Stimulated activated CD4-positive, alpha-beta T cell treated with anti-CD3 and anti-CD28 coated beads, Interleukin-15, amount 100 ng/mL, for 24 hours (primary cell): ENCODE results near the gene KCNG4.
A peak's percentile ranks its signal among the peaks of the same experiment; 100 is the strongest.
"Not testable (repeated sequence)": the region's sequence is repeated elsewhere in the genome, so short reads cannot be mapped to it uniquely, and the experiment has no call there.

Experiments
- DNase-seq: peaks from one replicate; pipeline ENCODE4 v3.0.0-alpha.2; 2020

The KCNG4 gene

DNA sequence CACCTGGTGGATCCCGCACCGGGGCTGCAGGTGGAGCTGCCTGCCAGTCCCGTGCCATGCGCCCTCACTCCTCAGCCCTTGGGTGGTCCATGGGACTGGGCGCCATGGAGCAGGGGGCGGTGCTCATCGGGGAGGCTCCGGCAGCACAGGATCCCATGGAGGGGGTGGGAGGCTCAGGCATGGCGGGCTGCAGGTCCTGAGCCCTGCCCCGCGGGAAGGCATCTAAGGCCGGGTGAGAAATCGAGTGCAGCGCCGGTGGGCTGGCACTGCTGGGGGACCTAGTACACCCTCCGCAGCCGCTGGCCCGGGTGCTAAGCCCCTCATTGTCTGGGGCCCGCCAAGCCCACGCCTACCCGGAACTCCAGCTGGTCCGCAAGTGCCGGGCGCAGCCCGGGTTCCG is 35.3 kb downstream of the KCNG4 start:
- DNase-seq, result not testable (repeated sequence)

DNA sequence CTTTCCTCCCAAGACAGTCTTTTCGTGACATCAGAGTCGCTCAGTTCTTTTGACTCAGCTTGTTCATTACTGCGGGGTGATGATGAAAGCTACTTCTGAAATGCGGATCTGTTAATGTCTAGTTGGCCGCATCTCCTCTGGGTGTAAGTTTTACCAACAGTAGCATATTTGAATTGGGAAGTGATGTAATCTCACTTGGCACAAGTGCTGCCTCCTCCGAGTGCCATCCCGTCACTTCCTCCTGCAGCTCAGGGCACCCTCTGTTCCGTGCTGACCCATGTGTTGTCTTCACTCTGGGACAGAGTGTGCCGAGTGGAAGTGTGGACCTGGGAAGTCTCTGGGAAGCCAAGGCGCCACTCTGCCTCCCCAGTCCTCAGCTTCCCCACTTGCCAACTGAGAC is 40.0 kb downstream of the KCNG4 start:
- no peak for DNase-seq

DNA sequence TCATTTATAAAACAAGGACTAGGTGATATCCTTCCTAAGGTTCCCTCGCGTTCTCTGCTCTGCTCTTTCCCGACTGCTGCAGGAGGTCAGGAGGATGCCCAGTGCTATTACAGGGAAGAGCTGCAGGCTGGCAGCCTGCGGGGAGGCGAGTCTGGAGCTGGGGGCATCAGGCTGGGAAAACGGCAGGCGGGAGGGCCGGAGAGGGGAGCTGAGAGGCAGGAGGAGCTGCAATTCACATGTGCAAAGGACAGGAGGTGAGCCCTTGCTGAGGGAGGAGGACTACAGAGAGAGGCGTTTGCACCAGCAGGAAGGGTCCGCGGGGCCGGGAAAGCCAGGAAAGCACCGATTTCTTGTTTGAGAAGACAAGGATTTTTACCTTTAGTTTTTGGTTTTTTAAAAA is 40.7 kb downstream of the KCNG4 start:
- no peak for DNase-seq

DNA sequence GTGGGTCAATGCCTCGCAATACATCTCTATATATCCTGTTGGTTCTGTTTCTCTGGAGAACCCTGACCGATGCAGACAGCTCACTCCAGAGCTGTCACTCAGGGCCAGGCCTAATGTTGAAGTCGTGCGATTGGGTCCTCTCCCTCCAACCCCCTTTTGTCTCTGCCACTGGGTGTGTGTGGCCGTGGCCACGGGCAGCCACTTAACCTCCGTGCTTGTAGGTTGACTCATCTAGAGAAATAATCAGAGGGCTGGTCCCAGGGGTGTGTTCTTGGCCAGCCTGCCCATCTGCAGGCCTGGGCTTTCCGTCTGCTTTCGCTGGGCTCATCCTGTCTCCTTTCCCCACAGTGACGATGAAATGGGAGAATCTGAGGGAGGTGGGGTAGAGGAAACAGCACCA is 41.4 kb downstream of the KCNG4 start:
- DNase-seq, result no peak

DNA sequence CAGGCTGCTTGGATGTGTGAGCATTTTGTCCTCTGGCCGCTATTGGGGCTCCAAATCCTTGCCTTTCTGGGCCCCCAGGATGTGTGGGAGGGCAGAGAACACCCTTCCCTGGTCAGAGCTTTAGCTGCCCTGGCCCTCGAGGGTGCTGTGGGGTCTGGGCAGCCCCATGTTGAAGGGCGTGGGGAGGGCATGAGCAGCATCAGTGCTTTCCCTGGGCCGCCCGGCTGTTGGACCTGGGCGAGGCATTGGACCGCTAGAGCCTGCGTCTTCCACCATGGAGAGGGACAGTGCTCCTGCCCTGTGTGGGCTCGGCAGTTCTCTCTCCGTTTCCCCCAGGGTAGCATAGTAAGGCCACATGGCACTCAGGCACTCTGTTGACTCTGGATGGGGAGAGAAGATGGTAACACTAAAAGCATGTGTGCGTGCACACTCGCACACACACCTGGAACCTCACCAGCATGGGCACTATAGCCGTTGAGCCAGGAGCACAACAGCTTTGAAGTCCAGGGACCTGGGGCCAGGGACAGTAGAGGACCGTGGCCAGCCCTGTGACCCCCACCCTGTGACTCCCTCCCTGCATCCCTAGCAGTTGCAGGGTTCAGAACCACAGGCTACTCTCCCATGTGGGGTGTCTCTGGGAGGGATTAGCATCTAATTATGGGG is 42.2 kb downstream of the KCNG4 start:
- no peak for DNase-seq

DNA sequence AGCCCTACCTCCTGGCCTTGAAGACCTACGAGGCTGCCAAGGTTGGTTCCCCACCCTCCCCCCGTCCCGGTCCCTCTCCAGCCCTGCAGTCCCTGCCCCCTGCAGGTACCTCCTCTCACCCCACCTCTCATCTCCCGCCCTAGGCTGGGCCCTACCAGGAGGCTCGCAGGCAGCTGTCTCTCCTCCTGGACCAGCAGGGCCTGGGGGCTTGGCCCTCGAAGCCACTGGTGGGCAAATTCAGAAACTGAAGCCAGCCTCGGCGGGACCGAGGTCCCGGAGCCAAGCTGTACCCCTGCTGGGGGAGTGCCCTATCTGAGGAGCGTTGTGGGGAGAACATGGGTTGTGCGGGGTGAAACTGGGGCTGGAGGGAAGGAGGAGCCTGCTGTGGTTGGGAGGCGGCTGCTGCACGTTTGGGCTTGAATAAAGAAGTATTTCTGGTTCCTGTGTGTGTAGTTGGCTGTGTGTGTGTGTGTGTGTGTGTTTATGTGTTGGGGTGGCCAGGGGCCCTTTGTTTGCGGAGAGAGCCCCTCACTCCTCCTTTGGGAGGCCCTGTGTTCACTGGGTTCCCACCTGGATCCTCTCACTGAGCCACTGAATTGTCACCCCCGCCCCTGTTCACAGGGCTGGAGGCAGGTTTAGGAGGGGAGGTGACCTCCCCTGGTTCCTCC is 43.0 kb downstream of the KCNG4 start:
- DNase-seq, result no peak

DNA sequence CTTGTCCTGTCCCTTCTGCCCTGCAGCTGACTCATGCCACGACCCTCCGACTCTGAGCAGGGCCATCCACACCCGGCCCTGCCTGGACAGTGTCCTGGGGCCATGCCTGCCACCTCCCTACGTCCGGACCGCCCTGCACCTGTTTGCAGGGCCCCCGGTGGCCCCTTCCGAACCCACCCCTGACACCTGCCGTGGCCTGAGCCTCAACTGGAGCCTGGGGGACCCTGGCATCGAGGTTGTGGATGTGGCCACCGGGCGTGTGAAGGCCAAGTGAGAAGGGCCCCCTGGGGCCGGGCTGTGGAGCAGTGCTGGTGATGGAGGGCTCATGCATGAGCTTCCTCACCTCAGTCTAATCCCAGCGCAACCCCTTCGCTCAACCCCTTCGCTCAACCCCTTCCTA is 43.7 kb downstream of the KCNG4 start:
- DNase-seq, result no peak

DNA sequence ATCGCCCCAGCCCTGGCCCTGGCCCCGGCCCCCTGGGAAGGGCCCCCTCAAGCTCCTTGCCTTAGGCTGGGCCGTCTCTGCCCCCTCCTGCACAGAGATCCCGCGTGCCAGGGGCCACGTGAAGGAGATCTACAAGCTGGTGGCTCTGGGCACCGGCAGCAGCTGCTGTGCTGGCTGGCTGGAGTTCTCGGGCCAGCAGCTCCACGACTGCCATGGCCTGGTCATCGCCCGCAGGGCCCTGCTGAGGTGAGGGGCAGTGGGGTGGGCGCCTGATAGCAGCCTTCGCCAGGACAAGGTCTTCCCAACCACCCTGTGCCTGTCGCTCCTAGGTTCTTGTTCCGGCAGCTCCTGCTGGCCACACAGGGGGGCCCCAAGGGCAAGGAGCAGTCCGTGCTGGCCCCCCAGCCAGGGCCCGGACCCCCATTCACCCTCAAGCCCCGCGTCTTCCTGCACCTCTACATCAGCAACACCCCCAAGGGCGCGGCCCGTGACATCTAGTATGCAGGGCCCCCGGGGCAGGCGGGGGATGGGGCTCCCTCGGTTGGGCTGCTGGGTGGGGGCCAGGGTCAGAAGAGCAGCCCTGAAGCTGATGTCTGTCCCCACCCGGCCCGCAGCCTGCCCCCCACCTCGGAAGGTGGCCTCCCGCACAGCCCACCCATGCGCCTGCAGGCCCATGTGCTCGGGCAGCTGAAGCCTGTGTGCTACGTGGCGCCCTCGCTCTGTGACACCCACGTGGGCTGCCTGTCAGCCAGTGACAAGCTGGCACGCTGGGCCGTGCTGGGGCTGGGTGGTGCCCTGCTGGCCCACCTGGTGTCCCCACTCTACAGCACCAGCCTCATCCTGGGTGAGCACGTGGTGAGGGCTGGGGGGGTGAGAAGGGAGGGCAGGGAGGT is 44.4 kb downstream of the KCNG4 start:
- DNase-seq, result no peak

DNA sequence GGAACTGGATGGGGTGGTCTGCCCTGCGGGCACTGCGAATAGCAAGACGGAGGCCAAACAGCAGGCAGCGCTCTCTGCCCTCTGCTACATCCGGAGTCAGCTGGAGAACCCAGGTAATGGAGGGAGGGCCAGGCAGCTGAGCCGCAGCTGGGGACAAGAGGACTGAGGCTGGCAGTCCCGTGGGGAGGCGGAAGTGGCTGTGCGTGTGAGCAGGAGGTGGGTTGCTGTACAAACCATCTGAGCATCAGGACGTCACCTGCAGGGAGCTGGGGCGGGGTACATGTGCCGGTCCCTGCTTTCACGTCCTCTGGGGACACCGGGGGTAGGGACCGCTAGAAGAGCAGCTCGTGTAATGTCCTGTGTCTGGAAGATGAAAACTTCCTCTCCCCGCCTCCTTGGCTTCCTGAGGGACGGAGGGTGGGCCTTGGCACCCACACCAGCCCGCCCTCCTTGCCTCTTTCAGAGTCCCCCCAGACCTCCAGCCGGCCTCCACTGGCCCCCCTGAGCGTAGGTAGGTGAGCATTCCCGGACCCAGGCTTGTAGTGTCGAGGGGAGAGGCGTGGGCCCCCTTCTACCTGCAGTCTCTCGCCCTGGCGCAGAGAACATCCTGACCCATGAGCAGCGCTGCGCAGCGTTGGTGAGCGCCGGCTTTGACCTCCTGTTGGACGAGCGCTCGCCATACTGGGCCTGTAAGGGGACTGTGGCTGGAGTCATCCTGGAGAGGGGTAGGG is 45.2 kb downstream of the KCNG4 start:
- peak; percentile 59 for DNase-seq

DNA sequence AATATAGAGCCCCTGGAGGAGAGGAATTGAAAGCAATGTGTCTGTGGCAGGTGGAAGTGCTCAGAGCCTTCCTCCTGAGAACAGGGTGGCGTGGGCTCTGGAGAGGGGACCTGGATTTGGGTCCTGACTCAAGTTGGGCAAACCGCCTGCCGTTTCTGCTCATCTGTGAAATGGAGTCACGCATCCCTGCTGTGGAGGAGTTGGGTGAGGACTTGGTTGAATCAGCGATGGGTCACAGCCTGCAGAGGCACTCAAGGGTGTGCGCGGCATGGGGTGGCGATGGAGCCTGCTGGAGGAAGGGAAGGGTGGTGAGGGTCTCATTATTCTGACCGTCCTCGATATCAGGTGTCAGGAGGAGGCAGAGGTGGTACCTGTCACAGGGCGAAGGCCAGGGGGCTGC is 45.8 kb downstream of the KCNG4 start:
- DNase-seq, result no peak

DNA sequence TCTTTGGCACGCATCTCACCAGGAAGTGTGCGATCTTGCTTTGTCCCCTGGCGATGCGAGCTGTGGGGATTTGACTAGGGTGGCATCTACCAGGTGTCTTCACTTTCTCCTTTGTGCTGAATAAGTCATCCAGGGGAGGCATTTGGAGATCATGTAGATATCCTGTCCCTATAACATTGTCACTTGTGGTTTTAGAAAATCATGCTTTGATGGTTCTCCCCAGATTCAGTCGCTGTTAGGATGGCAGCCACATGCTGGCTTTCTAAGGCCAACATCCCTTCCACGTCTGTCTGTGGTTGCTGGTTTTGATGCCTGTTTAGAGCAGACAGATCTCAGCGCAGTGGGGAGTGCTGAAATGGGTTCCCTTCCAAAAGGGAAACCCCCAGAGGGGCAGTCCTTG is 46.3 kb downstream of the KCNG4 start:
- DNase-seq, result no peak

DNA sequence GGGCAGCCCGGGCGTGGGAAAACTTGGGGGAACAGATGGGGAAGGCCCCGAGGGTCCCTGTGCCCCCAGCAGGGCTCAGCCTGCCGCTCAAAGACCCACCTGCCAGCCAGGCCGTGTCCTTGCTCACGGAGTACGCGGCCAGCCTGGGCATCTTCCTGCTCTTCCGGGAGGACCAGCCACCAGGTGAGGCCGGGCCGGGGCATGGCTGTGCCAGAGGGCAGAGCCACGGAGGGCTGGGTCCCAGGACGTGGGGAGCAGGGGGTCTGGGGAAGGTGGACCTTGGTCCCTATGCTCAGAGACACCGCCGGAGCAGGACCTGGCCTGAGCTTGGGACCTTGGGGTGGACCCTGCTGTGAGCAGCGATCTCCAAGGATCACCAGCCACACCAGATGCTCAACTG is 48.3 kb downstream of the KCNG4 start:
- DNase-seq, result no peak

DNA sequence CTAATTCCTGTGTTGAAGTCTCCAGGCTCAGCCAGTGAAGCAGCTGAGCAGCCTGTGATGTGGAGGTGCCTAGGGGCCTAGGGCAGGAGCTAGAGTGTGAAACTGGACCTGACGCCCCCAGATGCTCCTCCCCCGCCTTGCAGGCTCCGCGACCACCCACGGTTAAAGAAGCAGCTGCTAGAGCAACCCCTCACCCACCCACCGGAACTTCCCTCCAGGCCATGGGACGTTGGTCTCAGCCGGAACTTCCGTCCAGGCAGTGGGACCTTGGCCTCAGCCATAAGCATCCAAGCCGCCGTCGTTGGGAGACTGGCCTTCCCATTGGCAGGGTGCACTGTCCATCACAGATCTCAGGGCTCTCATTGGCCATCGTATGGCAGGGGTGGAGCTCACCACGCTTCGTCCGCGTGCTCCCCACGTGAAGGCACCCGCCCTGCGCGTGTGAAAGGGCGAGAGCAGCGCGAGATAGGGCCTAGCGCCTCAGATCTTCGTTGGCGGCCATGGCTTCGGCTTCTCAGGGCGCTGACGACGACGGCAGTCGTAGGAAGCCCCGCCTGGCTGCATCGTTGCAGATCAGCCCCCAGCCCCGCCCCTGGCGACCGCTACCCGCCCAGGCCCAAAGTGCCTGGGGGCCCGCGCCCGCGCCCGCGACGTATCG is 49.0 kb downstream of the KCNG4 start, which contains the start of gene ADAD2:
Gene ADAD2, plus strand, starts transcription at position 427 of the 658 bp plus-strand sequence. Its CDS starts 74 bp downstream, at position 501.
- DNase-seq, result no peak

DNA sequence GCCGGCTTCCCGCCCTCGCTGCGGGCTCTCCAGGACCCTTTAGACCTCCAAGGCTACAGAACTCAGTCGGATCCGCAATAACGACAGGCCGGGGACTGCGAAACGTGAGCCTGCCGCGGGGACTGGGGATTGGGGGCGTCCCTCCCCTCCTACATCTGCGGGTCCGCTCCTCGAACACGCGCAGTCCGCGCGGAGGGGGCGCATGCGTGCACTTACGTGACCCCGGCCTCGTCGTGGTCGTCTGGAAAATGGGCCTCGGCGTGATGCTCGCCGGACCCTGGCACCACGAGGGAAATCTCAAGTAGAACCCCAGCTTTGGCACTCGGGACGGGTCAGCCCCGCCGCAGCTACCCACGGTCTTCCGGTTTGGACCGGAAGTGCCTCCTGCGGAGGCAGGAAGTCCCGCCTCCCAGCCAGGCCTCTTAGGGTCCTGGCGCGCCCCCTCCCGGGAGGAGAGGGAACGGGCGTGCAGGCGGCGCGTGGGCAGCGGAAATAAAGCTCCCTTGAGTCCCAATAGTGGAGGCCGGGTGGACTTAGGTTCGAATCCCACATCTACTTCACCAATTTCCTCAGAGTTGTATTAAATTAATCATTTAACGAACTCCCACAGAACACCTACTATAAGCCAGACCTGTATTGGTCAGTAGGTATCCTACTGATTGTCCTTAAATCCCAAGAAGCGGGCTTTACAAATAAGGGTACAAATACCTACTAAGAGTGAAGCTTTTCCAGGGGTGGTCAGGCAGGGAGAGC is 53.0 kb downstream of the KCNG4 start, which contains the start of gene TAF1C:
Gene TAF1C, minus strand, starts transcription at position 373 of the 753 bp plus-strand sequence. CDS start 2,069 bp downstream, outside the sequence.
- DNase-seq, result peak; percentile 92

DNA sequence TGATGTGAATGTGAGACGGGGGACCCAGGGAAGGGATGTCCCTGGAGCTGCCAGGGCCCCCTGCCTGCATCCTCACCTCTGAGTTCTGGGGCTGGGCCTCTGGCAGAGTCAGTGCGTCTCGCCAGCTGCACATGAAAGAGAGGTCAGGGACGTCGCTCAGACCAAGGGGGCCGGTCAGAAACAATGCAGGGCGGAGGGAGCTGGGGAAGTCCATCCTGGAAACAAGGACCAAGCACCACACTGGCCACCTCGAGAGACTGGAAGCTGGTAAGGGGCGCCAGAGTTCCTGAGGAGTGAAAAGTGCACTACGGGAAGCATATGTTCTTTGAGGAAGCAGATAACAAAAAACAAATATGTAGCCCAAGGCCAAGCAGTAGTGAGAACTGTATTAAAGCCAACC is 55.0 kb downstream of the KCNG4 start:
- DNase-seq, result no peak

DNA sequence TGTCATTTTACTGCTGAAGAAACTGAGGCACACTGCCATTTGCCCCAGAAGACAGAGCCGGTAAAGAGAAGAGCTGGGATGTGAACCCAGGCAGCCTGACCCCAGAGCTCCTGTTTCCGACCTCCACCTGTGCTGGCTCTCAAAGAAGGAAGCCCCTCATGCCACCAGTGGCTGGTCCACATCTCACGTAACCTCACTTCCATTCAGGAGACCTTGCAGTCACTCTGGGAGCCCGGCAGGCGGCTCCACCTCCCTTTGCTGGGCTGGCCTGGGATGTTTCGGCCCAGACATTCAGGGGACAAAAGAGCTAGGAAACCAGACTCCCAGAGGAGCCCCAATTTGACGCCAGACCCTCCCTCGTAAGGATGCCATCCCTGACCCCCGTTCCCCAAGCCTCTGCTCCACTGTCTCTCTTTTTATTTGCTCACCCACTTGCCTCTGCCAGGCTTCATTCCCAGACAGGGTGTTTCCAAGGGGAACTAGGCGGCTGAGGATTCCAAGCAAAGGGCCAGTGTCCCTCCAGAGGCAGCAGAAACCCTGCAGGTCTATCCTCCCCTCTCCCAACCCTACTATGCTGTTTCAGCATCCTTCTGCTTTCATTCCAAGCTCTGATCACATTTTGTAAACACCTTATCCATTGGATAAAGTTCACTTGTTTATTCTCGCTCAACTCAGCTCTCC is 55.8 kb downstream of the KCNG4 start:
- no peak for DNase-seq

DNA sequence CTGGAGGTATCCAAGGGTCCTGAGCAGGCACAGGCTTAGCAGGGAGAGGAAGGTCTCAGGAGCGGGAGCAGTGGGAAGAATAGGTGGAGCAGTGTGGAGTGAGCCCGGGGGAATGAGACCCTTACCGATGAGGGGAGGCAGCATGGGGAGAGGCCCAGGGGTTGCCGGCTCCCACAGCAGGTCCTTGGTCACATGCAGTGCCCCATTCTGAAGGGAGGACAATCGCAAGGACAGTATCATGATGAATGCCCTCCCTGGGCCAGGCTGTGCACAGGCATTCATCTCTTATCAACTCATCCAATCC is 56.3 kb downstream of the KCNG4 start:
- DNase-seq, result no peak

DNA sequence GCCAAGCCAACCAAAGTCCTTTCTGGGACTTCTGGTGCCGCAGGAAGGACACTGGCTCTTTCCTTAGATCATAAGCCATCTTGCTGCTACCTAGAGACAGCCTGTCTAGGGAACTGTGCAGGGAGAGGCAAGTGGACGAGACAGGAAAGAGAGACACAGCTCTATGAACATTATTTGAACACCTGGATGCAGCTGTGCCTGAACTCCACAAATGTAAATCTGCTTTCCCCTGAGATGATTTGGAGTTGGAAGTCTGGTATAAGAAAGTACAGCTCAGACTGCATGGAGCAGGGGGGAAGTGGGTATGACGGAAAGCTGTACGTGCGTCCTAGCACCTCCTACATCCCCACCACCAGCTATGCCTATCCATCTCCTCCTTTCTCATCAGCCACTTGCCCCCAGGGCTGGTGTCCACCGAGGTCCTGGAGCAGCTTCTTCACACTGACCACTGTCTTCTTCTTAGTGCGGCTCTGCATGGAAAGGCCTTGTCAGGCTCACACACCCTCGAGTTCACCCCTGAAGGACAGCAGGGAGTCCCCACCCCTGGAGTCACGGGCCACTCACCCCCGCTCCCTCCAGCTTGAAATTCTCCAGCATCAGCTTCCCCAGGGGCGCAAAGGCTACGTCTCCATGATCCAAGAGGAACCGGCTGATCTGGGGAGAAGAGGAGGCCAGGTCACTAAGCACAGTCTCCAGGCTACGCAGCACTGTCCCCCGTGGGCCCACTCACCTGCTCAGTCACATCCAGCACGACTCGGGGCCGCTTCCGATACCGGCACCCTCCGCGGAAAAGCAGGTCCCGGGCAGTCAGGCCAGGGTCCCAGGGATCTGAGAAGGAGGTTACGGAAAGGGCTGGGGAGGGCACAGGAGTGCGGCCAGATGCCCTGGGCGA is 56.9 kb downstream of the KCNG4 start:
- DNase-seq, result no peak

DNA sequence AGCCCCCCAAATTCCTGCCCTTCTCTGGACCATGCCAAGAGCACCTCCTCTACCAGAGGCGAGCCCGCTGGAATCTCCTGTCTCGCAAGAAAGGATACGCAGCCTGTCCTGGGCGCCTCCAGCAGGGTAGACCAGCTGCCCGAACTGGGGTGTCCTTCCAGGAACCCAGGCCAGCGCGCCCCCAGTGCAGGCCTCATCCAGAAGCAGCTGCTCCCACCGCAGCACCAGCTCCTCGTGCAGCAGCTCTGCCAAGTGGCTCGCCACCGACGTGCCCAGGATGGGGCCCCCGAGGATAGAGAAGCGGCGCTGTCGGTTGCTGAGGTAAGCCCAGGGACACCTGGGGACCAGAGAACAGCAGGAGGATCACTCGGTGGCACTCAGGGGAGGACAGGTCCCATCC is 57.7 kb downstream of the KCNG4 start:
- DNase-seq, result no peak
